GM12878 (cell line): ENCODE results near the gene COL23A1. TPM values are rescaled to one million over a fixed set of nuclear protein-coding genes. Genes with fewer than 3 reads are reported as not detected.

ENCODE experiments used
- ATAC-seq: fragments of 200-7000 bp; cut with Tn5 transposase; 3 replicates; pipeline ENCODE4 v1.9.1; 2020; ENCODE audit warnings: mild to moderate bottlenecking, moderate library complexity
- BruUV-seq: library from RNA; stranded (reverse); fragments of 400-500 nt; replicated peaks from 2 replicates; lab custom pipeline; 2021; lab: Mats Ljungman, UMichigan
- CTCF ChIA-PET: fragments of 300-600 bp; sonication (Branson Sonifier 250); formaldehyde crosslinking; extraction: SDS; loops from one replicate; lab custom pipeline; 2021; ENCODE audit warnings: inconsistent platforms; lab: Yijun Ruan, JAX
- POLR2A ChIA-PET: fragments of 350-600 bp; formaldehyde crosslinking; extraction: SDS; loops from one replicate; lab custom pipeline; 2021; ENCODE audit warnings: inconsistent platforms; lab: Charles Lee
- RAD21 ChIA-PET: fragments of 300-600 bp; sonication (Branson Sonifier 250); formaldehyde crosslinking; loops from one replicate; lab custom pipeline; 2023; ENCODE audit warnings: antibody characterized with exemption; ENCODE audit not compliant: unreplicated experiment; lab: Charles Lee
- SMC1A ChIA-PET: fragments of 300-600 bp; sonication (Branson Sonifier 250); formaldehyde crosslinking; loops from one replicate; lab custom pipeline; 2023; ENCODE audit not compliant: unreplicated experiment, uncharacterized antibody; lab: Charles Lee
- DNase-seq: peaks from one replicate; pipeline ENCODE4 v3.0.0-alpha.2; 2011; ENCODE audit warnings: low read depth, low spot score
- FAIRE-seq: peaks from 3 replicates; lab custom pipeline; 2011; peaks lifted over from hg19 to GRCh38; lab: Jason Lieb, UNC
- H2AFZ ChIP-seq: 2 replicates; pipeline ENCODE4 v1.6.0; 2011; ENCODE audit warnings: low read depth, low read length, control low read depth; ENCODE audit not compliant: control insufficient read depth
- H3K27ac ChIP-seq: 2 replicates; pipeline ENCODE4 v1.5.1; 2011; ENCODE audit warnings: control low read depth; ENCODE audit not compliant: control insufficient read depth, insufficient read depth
- H3K27me3 ChIP-seq, 2 experiments: replicated peaks in 1 of 2; 2 replicates each; pipeline versions ENCODE4 v1.6.0 to v1.6.1; 2011; ENCODE audit warnings: low read length in 1 of 2; ENCODE audit not compliant: control insufficient read depth in 2 of 2, insufficient read depth in 2 of 2
- H3K36me3 ChIP-seq, 2 experiments: 2 replicates each; pipeline ENCODE4 v1.5.1; 2011; ENCODE audit warnings: low read length in 1 of 2; ENCODE audit not compliant: control insufficient read depth in 2 of 2, insufficient read depth in 2 of 2
- H3K4me1 ChIP-seq: 2 replicates; pipeline ENCODE4 v1.6.1; 2011; ENCODE audit warnings: mild to moderate bottlenecking, low read length, moderate library complexity, mixed read lengths; ENCODE audit not compliant: control insufficient read depth, insufficient read depth
- H3K4me2 ChIP-seq: 2 replicates; pipeline ENCODE4 v1.6.0; 2011; ENCODE audit warnings: control low read depth; ENCODE audit not compliant: control insufficient read depth, insufficient read depth
- H3K4me3 ChIP-seq: fragments of 200-600 bp; sonication (generic); 2 replicates; pipeline ENCODE4 v1.5.1; 2016
- H3K79me2 ChIP-seq: 2 replicates; pipeline ENCODE4 v1.6.0; 2011; ENCODE audit warnings: low read length; ENCODE audit not compliant: control insufficient read depth, insufficient read depth
- H3K9ac ChIP-seq: 2 replicates; pipeline ENCODE4 v1.8.0; 2011; ENCODE audit warnings: low read length, control low read depth, mixed read lengths; ENCODE audit not compliant: control insufficient read depth, insufficient read depth
- H3K9me3 ChIP-seq: replicated peaks from 3 replicates; pipeline ENCODE4 v1.5.1; 2011; ENCODE audit warnings: mild to moderate bottlenecking, low read length; ENCODE audit not compliant: control insufficient read depth, insufficient read depth
- H4K20me1 ChIP-seq: 2 replicates; pipeline ENCODE4 v1.6.0; 2011; ENCODE audit not compliant: control insufficient read depth, insufficient read depth
- BHLHE40 ChIP-seq, 2 experiments: fragments of 450-650 bp in 1 of 2; IDR thresholded peaks; 2 replicates each; pipeline ENCODE4 v1.6.1; 2011 to 2017; ENCODE audit warnings: low read depth in 2 of 2, borderline replicate concordance in 1 of 2, improper control_type of control experiment in 1 of 2, low read length in 1 of 2, mild to moderate bottlenecking in 1 of 2
- ETV6 ChIP-seq, 2 experiments: fragments of 450-650 bp in 1 of 2; IDR thresholded peaks in 1 of 2; conservative IDR thresholded peaks in 1 of 2; 2 replicates each; pipeline ENCODE4 v1.6.1; 2014; ENCODE audit warnings: antibody characterized with exemption in 1 of 2, borderline replicate concordance in 1 of 2, low read depth in 1 of 2, mild to moderate bottlenecking in 1 of 2, moderate library complexity in 1 of 2
- MYC ChIP-seq: IDR thresholded peaks from 2 replicates; pipeline ENCODE4 v1.6.1; 2011; ENCODE audit warnings: mild to moderate bottlenecking, low read length, moderate library complexity, inconsistent platforms; ENCODE audit not compliant: insufficient read depth, insufficient replicate concordance, insufficient read length, severe bottlenecking
- NR2F1 ChIP-seq: fragments of 450-650 bp; conservative IDR thresholded peaks from 2 replicates; pipeline ENCODE4 v1.6.1; 2017; ENCODE audit warnings: mild to moderate bottlenecking
- PBX3 ChIP-seq: IDR thresholded peaks from 2 replicates; pipeline ENCODE4 v1.6.1; 2011; ENCODE audit warnings: mild to moderate bottlenecking, low read depth, low read length, moderate library complexity; ENCODE audit not compliant: insufficient replicate concordance
- PKNOX1 ChIP-seq: fragments of 450-650 bp; IDR thresholded peaks from 2 replicates; pipeline ENCODE4 v1.6.1; 2016; ENCODE audit warnings: mild to moderate bottlenecking
- WGBS: methylation state at CpG from one replicate; pipeline ENCODE4 v1.1.6; 2016; ENCODE audit warnings: low lambda C conversion rate; ENCODE audit not compliant: insufficient replicate concordance, insufficient coverage; ENCODE audit errors: missing lambda C conversion rate; 5-methylcytosine and 5-hydroxymethylcytosine counted together
- in situ Hi-C: fragments of 300-500 bp; cut with MboI; formaldehyde crosslinking; loops from 9 replicates; pipeline ENCODE4 v1.14.3; 2018; ENCODE audit warnings: mixed read lengths
- intact Hi-C: fragments of 100-400 bp; cut with micrococcal nuclease; formaldehyde crosslinking; loops from one replicate; pipeline ENCODE4 v1.14.2; 2022; ENCODE audit not compliant: unreplicated experiment
- polyA plus RNA-seq, 11 experiments: library from polyadenylated mRNA; depleted of rRNA in 4 of 11; unstranded in 6 of 11; stranded (reverse) in 5 of 11; fragments of >200 nt; fragmentation: Nextera tagmentation in 4 of 11; fragmentation: Illumina TruSeq in 1 of 11; extraction: Ambion mirVana in 4 of 11; extraction: Trizol in 1 of 11; gene quantifications; 1 replicate in 1 of 11; 2 replicates in 10 of 11; pipeline versions ENCODE4 v1.2.1 to v1.2.3, GENCODE V29; 2011 to 2016; ENCODE audit warnings: inconsistent platforms in 2 of 11, missing spikeins in 2 of 11, low read depth in 1 of 11
- total RNA-seq, 4 experiments: library from RNA; depleted of rRNA in 3 of 4; stranded (reverse); fragments of >200 nt in 3 of 4; fragmentation: Illumina TruSeq in 1 of 4; extraction: Trizol in 1 of 4; gene quantifications; 2 replicates each; pipeline versions ENCODE4 v1.2.1 to v1.2.3, GENCODE V29; 2013 to 2021
- TF ChIP-seq, protein P1 (sequence below): fragments of 450-650 bp; IDR thresholded peaks from 2 replicates; pipeline ENCODE4 v1.6.1; 2017; ENCODE audit warnings: low read depth, mild to moderate bottlenecking, moderate library complexity
- TF ChIP-seq, protein P2 (sequence below): fragments of 450-650 bp; IDR thresholded peaks from 2 replicates; pipeline ENCODE4 v1.6.1; 2017; ENCODE audit warnings: mild to moderate bottlenecking, moderate library complexity

COL23A1 gene
- total and polyA plus RNA-seq, 10 of the 15 experiments (the other 5 are each of a cell fraction or from before 2014, with no cell fraction given): 0.03 to 0.83 (median 0.09) TPM; not detected in 5

GRCh38 chr5:178502401-178503100 lies 87.6 kb downstream of the COL23A1 start:
- no peak overlapping the region for H3K9ac ChIP-seq
- TF ChIP-seq NR2F1: 0 out of 2 replicates have a peak, but pooled peaks have one; percentile 30
- TF ChIP-seq, protein P1, sequence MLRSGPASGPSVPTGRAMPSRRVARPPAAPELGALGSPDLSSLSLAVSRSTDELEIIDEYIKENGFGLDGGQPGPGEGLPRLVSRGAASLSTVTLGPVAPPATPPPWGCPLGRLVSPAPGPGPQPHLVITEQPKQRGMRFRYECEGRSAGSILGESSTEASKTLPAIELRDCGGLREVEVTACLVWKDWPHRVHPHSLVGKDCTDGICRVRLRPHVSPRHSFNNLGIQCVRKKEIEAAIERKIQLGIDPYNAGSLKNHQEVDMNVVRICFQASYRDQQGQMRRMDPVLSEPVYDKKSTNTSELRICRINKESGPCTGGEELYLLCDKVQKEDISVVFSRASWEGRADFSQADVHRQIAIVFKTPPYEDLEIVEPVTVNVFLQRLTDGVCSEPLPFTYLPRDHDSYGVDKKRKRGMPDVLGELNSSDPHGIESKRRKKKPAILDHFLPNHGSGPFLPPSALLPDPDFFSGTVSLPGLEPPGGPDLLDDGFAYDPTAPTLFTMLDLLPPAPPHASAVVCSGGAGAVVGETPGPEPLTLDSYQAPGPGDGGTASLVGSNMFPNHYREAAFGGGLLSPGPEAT: 0 out of 2 replicates have a peak, but pooled peaks have one; percentile 21
- no peak for TF ChIP-seq MYC
- TF ChIP-seq, protein P2, sequence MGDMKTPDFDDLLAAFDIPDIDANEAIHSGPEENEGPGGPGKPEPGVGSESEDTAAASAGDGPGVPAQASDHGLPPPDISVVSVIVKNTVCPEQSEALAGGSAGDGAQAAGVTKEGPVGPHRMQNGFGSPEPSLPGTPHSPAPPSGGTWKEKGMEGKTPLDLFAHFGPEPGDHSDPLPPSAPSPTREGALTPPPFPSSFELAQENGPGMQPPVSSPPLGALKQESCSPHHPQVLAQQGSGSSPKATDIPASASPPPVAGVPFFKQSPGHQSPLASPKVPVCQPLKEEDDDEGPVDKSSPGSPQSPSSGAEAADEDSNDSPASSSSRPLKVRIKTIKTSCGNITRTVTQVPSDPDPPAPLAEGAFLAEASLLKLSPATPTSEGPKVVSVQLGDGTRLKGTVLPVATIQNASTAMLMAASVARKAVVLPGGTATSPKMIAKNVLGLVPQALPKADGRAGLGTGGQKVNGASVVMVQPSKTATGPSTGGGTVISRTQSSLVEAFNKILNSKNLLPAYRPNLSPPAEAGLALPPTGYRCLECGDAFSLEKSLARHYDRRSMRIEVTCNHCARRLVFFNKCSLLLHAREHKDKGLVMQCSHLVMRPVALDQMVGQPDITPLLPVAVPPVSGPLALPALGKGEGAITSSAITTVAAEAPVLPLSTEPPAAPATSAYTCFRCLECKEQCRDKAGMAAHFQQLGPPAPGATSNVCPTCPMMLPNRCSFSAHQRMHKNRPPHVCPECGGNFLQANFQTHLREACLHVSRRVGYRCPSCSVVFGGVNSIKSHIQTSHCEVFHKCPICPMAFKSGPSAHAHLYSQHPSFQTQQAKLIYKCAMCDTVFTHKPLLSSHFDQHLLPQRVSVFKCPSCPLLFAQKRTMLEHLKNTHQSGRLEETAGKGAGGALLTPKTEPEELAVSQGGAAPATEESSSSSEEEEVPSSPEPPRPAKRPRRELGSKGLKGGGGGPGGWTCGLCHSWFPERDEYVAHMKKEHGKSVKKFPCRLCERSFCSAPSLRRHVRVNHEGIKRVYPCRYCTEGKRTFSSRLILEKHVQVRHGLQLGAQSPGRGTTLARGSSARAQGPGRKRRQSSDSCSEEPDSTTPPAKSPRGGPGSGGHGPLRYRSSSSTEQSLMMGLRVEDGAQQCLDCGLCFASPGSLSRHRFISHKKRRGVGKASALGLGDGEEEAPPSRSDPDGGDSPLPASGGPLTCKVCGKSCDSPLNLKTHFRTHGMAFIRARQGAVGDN: no peak
- TF ChIP-seq BHLHE40 (IDR thresholded peaks at IDR 0.05; ENCODE audit: borderline replicate concordance in 1 of 2, low read depth in 2 of 2, low read length in 1 of 2): peak in 1 of 2 experiments; percentile 69; a peak in 1 of 4 replicates
- TF ChIP-seq PBX3: peak; percentile 27
- TF ChIP-seq PKNOX1: peak; percentile 91
- no peak for TF ChIP-seq ETV6 (conservative IDR thresholded peaks at IDR 0.05 in 1 of 2, IDR thresholded peaks at IDR 0.05 in 1 of 2; ENCODE audit: borderline replicate concordance in 1 of 2, low read depth in 1 of 2)
- no peaks in the 10 kb centered on the region for H3K4me1 ChIP-seq
- no TSS peak for BruUV-seq
- no peak overlapping the region for H3K4me2 ChIP-seq
- FAIRE-seq (no peak), DNase-seq (no peak), ATAC-seq (peak; percentile 61)
- H3K27me3 ChIP-seq: no peaks in the 10 kb centered on the region
- SMC1A ChIA-PET: no interaction called here
- intact Hi-C loops: no loop called here
- H4K20me1 ChIP-seq: no peaks in the 10 kb centered on the region
- H3K9me3 ChIP-seq: no peaks in the 10 kb centered on the region; the same call in 2 of the 3 replicates
- H3K4me3 ChIP-seq: no peak overlapping the region
- H2AFZ ChIP-seq: no peak overlapping the region
- no peak overlapping the region for H3K27ac ChIP-seq
- no peaks in the 10 kb centered on the region for H3K79me2 ChIP-seq
- WGBS: 62% methylated on average over 21 of the region's 21 CpGs
- CTCF ChIA-PET: no interaction called here
- in situ Hi-C loops: no loop called here
- POLR2A ChIA-PET: no interaction called here
- no peaks in the 10 kb centered on the region for H3K36me3 ChIP-seq
- RAD21 ChIA-PET: no interaction called here
